Neutrophil (primary cell): ENCODE measurements around the gene TUT4.
"Not testable (repeated sequence)": the region's sequence is repeated elsewhere in the genome, so short reads cannot be mapped to it uniquely, and the experiment has no call there.

Source experiments
- H3K27ac ChIP-seq: fragments of 200-600 bp; sonication (generic); 2 replicates; pipeline ENCODE4 v1.5.1; 2016; ENCODE audit warnings: mild to moderate bottlenecking, moderate library complexity
- H3K27me3 ChIP-seq: fragments of 200-600 bp; sonication (generic); 2 replicates; pipeline ENCODE4 v1.6.0; 2016; ENCODE audit warnings: mild to moderate bottlenecking
- H3K36me3 ChIP-seq: fragments of 200-600 bp; sonication (generic); 2 replicates; pipeline ENCODE4 v1.5.1; 2017
- H3K4me1 ChIP-seq, 2 experiments: fragments of 200-600 bp in 1 of 2; sonication (generic) in 1 of 2; 1 replicate in 1 of 2; 2 replicates in 1 of 2; pipeline versions ENCODE4 v1.5.1 to v1.6.1; 2013 to 2016; ENCODE audit warnings: low read depth in 1 of 2, low read length in 1 of 2, mild to moderate bottlenecking in 1 of 2, moderate library complexity in 1 of 2; ENCODE audit not compliant: control insufficient read depth in 1 of 2, insufficient read depth in 1 of 2
- H3K4me3 ChIP-seq, 2 experiments: fragments of 200-600 bp in 1 of 2; sonication (generic) in 1 of 2; 1 replicate in 1 of 2; 2 replicates in 1 of 2; pipeline ENCODE4 v1.5.1; 2013 to 2016; ENCODE audit warnings: low read depth in 1 of 2, low read length in 1 of 2, mild to moderate bottlenecking in 1 of 2, moderate library complexity in 1 of 2
- H3K9me3 ChIP-seq: fragments of 200-600 bp; sonication (generic); 2 replicates; pipeline ENCODE4 v1.5.1; 2016
- TF ChIP-seq, protein P1 (sequence below): fragments of 200-600 bp; sonication (generic); IDR thresholded peaks from 2 replicates; pipeline ENCODE4 v1.5.1; 2016; ENCODE audit warnings: antibody characterized with exemption

Gene TUT4

DNA sequence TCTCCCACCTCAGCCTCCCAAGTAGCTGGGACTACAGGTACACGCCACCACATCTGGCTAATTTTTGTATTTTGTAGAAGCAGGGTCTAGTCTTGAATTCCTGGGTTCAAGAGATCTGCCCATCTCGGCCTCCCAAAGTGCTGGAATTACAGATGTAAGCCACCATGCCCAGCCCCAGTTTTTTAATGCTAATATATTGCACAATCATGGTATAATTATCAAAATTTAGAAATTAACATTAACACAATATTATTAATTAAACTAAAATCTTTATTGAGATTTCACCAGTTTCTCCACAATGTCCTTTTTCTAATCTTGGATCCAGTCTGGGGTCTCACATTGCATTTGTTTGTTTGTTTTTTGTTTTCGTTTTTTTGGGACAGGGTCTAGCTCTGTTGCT is 27.4 kb upstream of the TUT4 start:
- no peaks in the 10 kb centered on the region for H3K27me3 ChIP-seq
- H3K4me1 ChIP-seq, result peaks cover 0 to 12% of the 10 kb centered on the region in 2 experiments
- H3K36me3 ChIP-seq, result no peaks in the 10 kb centered on the region
- H3K27ac ChIP-seq, result no peak overlapping the region
- TF ChIP-seq, protein P1, sequence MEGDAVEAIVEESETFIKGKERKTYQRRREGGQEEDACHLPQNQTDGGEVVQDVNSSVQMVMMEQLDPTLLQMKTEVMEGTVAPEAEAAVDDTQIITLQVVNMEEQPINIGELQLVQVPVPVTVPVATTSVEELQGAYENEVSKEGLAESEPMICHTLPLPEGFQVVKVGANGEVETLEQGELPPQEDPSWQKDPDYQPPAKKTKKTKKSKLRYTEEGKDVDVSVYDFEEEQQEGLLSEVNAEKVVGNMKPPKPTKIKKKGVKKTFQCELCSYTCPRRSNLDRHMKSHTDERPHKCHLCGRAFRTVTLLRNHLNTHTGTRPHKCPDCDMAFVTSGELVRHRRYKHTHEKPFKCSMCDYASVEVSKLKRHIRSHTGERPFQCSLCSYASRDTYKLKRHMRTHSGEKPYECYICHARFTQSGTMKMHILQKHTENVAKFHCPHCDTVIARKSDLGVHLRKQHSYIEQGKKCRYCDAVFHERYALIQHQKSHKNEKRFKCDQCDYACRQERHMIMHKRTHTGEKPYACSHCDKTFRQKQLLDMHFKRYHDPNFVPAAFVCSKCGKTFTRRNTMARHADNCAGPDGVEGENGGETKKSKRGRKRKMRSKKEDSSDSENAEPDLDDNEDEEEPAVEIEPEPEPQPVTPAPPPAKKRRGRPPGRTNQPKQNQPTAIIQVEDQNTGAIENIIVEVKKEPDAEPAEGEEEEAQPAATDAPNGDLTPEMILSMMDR, result no peak
- no peaks in the 10 kb centered on the region for H3K9me3 ChIP-seq
- no peak overlapping the region for H3K4me3 ChIP-seq

DNA sequence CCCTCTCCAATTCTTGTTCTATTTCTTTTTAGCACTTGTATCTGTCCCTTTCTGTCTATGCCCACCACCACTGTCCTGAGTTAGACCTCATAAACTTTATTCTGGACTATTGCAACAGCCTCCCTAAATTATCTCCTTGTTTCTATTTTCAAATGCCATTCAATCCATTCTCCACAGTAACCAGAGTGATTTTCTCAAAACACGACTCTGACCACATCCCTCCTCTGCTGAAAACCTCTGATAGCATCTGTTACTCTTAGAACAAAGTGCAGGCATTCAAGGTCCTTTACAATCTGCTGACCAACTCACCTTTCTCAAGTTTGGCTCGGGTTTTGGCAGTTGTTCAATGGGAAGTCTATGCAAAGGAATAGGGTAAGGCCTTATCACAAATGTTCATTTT is 26.5 kb upstream of the TUT4 start:
- H3K36me3 ChIP-seq, result no peaks in the 10 kb centered on the region
- no peaks in the 10 kb centered on the region for H3K27me3 ChIP-seq
- no peaks in the 10 kb centered on the region for H3K9me3 ChIP-seq
- TF ChIP-seq, protein P1, result no peak
- no peak overlapping the region for H3K27ac ChIP-seq
- H3K4me3 ChIP-seq, result no peak overlapping the region
- peaks cover 0 to 12% of the 10 kb centered on the region in 2 experiments for H3K4me1 ChIP-seq

DNA sequence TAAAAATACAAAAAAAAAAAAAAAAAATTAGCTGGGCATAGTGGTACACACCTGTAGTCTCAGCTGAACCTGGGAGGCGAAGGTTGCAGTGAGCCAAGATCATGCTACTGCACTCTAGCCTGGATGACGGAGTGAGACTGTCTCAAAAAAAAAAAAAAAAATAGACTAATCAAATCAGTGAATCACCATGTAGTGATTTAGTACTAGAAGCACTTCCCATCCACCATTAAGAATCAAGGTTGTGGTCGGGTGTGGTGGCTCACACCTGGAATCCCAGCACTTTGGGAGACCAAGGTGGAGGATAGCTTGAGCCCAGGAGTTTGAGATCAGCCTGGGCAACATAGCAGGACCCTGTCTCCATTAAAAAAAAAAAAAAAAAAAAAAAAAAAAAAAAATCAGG is 25.2 kb upstream of the TUT4 start:
- not testable (repeated sequence) for H3K4me3 ChIP-seq, H3K27me3 ChIP-seq, H3K27ac ChIP-seq, H3K36me3 ChIP-seq, H3K9me3 ChIP-seq
- peaks cover 0 to 12% of the 10 kb centered on the region in 2 experiments for H3K4me1 ChIP-seq

DNA sequence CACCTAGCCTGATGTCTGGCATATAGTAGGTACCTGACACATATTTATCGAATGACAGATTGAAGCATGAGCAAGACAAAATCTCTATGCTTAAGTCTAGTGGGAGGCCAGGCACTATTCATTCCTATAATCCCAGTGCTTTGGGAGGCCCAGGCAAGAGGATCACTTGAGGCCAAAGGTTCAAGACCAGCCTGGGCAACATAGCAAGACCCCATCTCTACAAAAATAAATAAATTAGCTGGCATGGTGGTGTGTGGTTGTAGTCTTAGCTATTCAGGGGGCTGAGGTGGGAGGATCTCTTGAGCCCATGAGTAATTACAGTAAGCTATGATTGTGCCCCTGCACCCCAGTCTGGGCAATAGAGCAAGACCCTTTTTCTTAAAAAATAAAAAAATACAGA is 23.2 kb upstream of the TUT4 start:
- no peaks in the 10 kb centered on the region for H3K27me3 ChIP-seq
- peaks cover 5 to 13% of the 10 kb centered on the region in 2 experiments for H3K4me1 ChIP-seq
- H3K36me3 ChIP-seq, result no peaks in the 10 kb centered on the region
- TF ChIP-seq, protein P1, result no peak
- H3K27ac ChIP-seq, result no peak overlapping the region
- no peaks in the 10 kb centered on the region for H3K9me3 ChIP-seq
- no peak overlapping the region for H3K4me3 ChIP-seq

DNA sequence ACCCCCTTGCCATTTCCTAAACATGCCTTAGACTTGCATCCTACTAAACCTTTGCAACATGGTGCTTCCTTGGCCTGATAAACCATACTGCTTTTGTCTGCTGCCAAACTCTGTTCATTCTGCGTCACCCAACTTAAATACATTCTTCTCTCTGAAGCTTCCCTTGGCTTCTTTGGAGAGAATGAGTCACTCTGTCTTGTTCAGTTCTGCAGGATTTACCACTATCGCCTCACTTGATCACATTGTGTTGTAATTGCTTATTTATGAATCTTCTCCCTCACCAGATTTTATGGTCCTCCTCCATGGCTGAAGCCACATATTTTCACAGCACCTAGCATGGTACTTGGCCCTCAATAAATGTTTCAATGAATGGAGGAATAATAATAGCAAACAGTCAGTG is 21.7 kb upstream of the TUT4 start:
- Histone ChIP-seq H3K27ac (no peak overlapping the region), H3K36me3 (no peaks in the 10 kb centered on the region), H3K4me1 (peaks cover 13 to 22% of the 10 kb centered on the region in 2 experiments), H3K27me3 (no peaks in the 10 kb centered on the region), H3K9me3 (no peaks in the 10 kb centered on the region), H3K4me3 (no peak overlapping the region)
- TF ChIP-seq, protein P1, result no peak

DNA sequence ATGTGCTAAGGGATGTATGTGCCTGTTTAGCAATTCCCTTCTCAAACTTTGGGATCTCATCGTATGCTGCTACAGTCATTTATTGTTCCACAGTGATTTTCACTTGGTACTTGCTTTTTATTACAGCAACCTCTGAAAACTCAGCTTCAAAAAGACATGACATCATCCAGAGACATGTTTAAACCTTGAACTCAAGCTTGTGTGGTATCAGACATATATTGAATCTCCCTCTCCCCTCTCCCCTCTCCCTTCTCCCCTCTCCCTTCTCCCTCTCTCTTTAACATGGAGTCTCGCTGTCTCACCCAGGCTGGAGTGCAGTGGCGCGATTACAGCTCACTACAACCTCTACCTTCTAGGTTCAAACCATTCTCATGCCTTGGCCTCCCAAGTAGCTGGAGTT is 19.5 kb upstream of the TUT4 start:
- TF ChIP-seq, protein P1, result no peak
- Histone ChIP-seq H3K27ac (peak overlapping the region; percentile 33), H3K36me3 (no peaks in the 10 kb centered on the region), H3K4me3 (no peak overlapping the region), H3K9me3 (no peaks in the 10 kb centered on the region), H3K27me3 (no peaks in the 10 kb centered on the region), H3K4me1 (peaks cover 26 to 33% of the 10 kb centered on the region in 2 experiments)
